Ammon's horn (tissue), 1 donor: ENCODE data around the gene IMPDH1.
"Not testable (repeated sequence)": the region's sequence is repeated elsewhere in the genome, so short reads cannot be mapped to it uniquely, and the experiment has no call there.

Source experiments
- DNase-seq: peaks from one replicate; pipeline ENCODE4 v3.0.0-alpha.2; 2016; ENCODE audit warnings: low spot score

Gene IMPDH1

GRCh38 chr7:128409596-128410450 lies at the start of gene IMPDH1:
Gene IMPDH1 (minus strand): TSS chr7:128409982. CDS start chr7:128409901, 81 bp downstream.
- peak; percentile 78 for DNase-seq

- DNase-seq = peak; percentile 87
These were observed 49.7 kb upstream of the IMPDH1 start for GRCh38 chr7:128459394-128459878.

GRCh38 chr7:128458956-128459355 lies 49.2 kb upstream of the IMPDH1 start:
- no peak for DNase-seq

- not testable (repeated sequence) for DNase-seq
These were observed 47.6 kb upstream of the IMPDH1 start for GRCh38 chr7:128457385-128457784.

- DNase-seq = no peak
These were observed 46.5 kb upstream of the IMPDH1 start for GRCh38 chr7:128456255-128456725.

GRCh38 chr7:128455543-128456254 lies 45.9 kb upstream of the IMPDH1 start, which contains the start of gene HILPDA:
Gene HILPDA (plus strand): TSS chr7:128455878. CDS start chr7:128457269, 1,391 bp downstream.
- DNase-seq = peak; percentile 94

- DNase-seq = no peak
These were observed 45.2 kb upstream of the IMPDH1 start for GRCh38 chr7:128454808-128455542.

GRCh38 chr7:128453836-128454804 lies 44.3 kb upstream of the IMPDH1 start:
- peak; percentile 76 for DNase-seq

GRCh38 chr7:128452552-128452951 lies 42.8 kb upstream of the IMPDH1 start:
- DNase-seq = no peak

- DNase-seq = no peak
These were observed 41.1 kb upstream of the IMPDH1 start for GRCh38 chr7:128450913-128451312.

GRCh38 chr7:128450409-128450808 lies 40.6 kb upstream of the IMPDH1 start:
- DNase-seq = no peak

- DNase-seq = no peak
These were observed 39.0 kb upstream of the IMPDH1 start for GRCh38 chr7:128448751-128449302.

GRCh38 chr7:128447941-128448564 lies 38.3 kb upstream of the IMPDH1 start:
- DNase-seq = no peak

- no peak for DNase-seq
These were observed 36.5 kb upstream of the IMPDH1 start for GRCh38 chr7:128446306-128446705.

GRCh38 chr7:128443831-128444600 lies 34.2 kb upstream of the IMPDH1 start:
- DNase-seq = no peak

GRCh38 chr7:128442356-128442755 lies 32.6 kb upstream of the IMPDH1 start:
- no peak for DNase-seq

- DNase-seq = no peak
These were observed 27.9 kb upstream of the IMPDH1 start for GRCh38 chr7:128437426-128438332.

GRCh38 chr7:128435327-128435686 lies 25.5 kb upstream of the IMPDH1 start:
- DNase-seq = no peak
